ENCODE results near the gene ARHGEF39. TPM values are rescaled to one million over a fixed set of nuclear protein-coding genes. Genes with fewer than 3 reads are reported as not detected.

ARHGEF39 gene
- total RNA-seq, 4 donors from 2014 or later, result 0.20 to 4.8 (median 1.0) TPM; not detected in 1

DNA sequence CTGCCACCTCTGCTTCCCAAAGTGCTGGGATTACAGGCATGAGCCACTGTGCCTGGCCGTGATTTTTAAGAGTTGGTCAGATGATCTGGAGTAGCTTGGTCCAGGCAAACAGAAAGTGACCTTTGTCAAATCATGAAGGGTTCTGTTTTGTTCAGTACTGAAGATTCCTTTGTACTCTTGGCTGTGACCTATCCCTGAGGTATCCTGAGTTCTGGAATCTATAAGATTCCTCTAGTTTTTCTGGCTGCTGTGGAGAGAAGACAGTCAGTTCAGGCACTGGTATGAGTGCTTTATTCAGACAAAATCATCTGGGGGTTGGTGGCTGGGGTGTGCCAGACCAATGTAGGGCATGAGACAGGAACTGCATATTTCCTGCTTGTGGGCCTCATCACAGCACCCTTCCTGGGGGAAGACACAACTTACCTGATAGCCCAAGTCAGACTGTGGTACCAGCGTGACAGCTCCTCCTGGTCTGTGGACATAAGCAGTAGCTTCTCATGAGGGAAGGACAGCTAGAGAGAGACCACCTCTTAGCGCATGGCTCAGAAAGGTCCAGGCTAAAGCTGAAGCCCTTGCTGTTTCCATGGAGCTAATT lies 3.1 kb downstream of the ARHGEF39 start:
- Histone ChIP-seq H3K27me3 (no peaks in the 10 kb centered on the region), H3K4me1 (peaks cover 0 to 52% (median 10%) of the 10 kb centered on the region in 4 donors), H3K36me3 (peaks cover 0 to 14% (median 0%) of the 10 kb centered on the region in 3 donors), H3K27ac (peak overlapping the region in 3 of 4 donors; percentile 48 to 99 (median 93)), H3K4me3 (no peak overlapping the region), H3K9me3 (no peaks in the 10 kb centered on the region)
- DNase-seq (ENCODE audit: low spot score in 2 of 2), result no peak
- TF ChIP-seq, protein P1, sequence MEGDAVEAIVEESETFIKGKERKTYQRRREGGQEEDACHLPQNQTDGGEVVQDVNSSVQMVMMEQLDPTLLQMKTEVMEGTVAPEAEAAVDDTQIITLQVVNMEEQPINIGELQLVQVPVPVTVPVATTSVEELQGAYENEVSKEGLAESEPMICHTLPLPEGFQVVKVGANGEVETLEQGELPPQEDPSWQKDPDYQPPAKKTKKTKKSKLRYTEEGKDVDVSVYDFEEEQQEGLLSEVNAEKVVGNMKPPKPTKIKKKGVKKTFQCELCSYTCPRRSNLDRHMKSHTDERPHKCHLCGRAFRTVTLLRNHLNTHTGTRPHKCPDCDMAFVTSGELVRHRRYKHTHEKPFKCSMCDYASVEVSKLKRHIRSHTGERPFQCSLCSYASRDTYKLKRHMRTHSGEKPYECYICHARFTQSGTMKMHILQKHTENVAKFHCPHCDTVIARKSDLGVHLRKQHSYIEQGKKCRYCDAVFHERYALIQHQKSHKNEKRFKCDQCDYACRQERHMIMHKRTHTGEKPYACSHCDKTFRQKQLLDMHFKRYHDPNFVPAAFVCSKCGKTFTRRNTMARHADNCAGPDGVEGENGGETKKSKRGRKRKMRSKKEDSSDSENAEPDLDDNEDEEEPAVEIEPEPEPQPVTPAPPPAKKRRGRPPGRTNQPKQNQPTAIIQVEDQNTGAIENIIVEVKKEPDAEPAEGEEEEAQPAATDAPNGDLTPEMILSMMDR (IDR thresholded peaks at IDR 0.05), result no peak
- no peak for TF ChIP-seq POLR2A (IDR thresholded peaks at IDR 0.05)
- no peak for TF ChIP-seq EP300 (IDR thresholded peaks at IDR 0.05)
- WGBS, 2 donors, result 65% methylated on average over 3 of the region's 3 CpGs

DNA sequence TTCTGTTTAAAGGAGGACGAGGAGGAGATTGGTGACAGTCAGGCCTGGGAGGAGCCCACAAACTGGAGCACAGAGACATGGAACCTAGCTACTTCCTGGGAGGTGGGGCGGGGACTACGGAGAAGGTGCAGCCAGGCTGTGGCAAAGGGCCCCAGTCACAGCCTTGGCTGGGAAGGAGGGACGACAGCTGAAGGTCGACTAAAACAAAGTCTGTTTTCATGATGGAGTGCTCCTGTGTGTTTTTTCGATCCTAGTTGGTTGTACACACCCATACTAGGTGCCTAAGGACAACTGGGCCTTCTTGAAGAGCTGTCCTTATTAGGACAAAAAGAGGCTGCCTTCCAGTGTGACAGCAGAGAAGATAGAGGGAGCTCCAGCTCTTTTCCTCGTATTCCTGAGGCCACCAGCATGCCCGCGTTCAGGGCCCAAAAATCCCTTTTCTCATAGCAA lies 4.0 kb downstream of the ARHGEF39 start:
- TF ChIP-seq, protein P1 (IDR thresholded peaks at IDR 0.05), result peak in 3 of 5 experiments; percentile 32 to 55 (median 46)
- peak in 1 of 2 donors; percentile 32 for TF ChIP-seq EP300 (IDR thresholded peaks at IDR 0.05)
- no peak for TF ChIP-seq POLR2A (IDR thresholded peaks at IDR 0.05)
- Histone ChIP-seq H3K27me3 (no peaks in the 10 kb centered on the region), H3K9me3 (no peaks in the 10 kb centered on the region), H3K36me3 (peaks cover 0 to 14% (median 0%) of the 10 kb centered on the region in 3 donors), H3K4me1 (peaks cover 0 to 52% (median 10%) of the 10 kb centered on the region in 4 donors), H3K4me3 (no peak overlapping the region), H3K27ac (peak overlapping the region; percentile 30 to 99 (median 70))
- DNase-seq (ENCODE audit: low spot score in 2 of 2), result no peak
- WGBS, 2 donors, result 38 to 47% methylated on average over 9 of the region's 9 CpGs

DNA sequence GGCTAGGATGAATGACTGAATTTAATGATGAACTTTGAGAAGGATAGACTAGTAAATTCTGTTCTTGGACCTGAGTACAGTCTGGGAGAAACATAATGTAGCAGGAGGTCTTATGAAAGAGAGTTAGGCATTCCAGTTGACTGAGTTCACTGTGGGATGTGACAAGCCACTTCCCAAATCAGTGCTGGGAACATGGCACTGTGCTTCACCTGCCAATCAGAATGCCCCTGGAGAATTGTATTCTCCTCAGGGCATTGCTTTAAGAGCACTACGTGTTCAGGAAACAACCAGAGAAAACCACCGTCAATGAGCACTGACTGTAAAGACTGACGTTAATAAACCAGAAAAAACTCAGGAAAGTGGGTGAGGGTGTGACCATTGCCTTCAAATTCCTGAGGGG lies 5.7 kb downstream of the ARHGEF39 start:
- peaks cover 0 to 42% (median 10%) of the 10 kb centered on the region in 4 donors for H3K4me1 ChIP-seq
- H3K27ac ChIP-seq, result peak overlapping the region; percentile 90 to 99 (median 92)
- 58 to 69% methylated on average over 3 of the region's 3 CpGs for WGBS, 2 donors

DNA sequence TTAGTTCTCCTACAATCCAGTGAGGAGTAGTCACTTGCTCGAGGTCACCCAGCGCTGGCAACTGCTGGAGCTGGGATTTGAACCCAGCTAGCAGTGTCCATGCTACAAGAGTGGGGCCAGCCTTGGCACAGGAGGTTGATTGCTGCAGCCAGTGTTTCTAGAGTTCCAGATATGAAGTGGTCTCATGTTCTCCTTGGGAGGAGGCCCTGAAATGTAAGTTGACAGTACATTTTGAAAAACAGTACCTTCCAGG lies 6.1 kb downstream of the ARHGEF39 start:
- no peak for DNase-seq (ENCODE audit: low spot score in 2 of 2)
- peaks cover 0 to 14% (median 0%) of the 10 kb centered on the region in 3 donors for H3K36me3 ChIP-seq
- H3K4me1 ChIP-seq, result peaks cover 0 to 42% (median 10%) of the 10 kb centered on the region in 4 donors
- H3K27ac ChIP-seq, result peak overlapping the region; percentile 90 to 99 (median 92)
- TF ChIP-seq EP300 (IDR thresholded peaks at IDR 0.05), result no peak
- TF ChIP-seq, protein P1 (IDR thresholded peaks at IDR 0.05), result no peak
- H3K27me3 ChIP-seq, result no peaks in the 10 kb centered on the region
- no peaks in the 10 kb centered on the region for H3K9me3 ChIP-seq
- 0 to 6% methylated on average over 2 of the region's 2 CpGs for WGBS, 2 donors
- peak overlapping the region; percentile 58 to 94 (median 90) for H3K4me3 ChIP-seq

More for the DNA sequence above, 5.7 kb downstream of the ARHGEF39 start:
- H3K27me3 ChIP-seq, result no peaks in the 10 kb centered on the region
- H3K4me3 ChIP-seq, result peak overlapping the region in 2 of 4 donors; percentile 58 to 94
- no peaks in the 10 kb centered on the region for H3K9me3 ChIP-seq
- peaks cover 0 to 14% (median 0%) of the 10 kb centered on the region in 3 donors for H3K36me3 ChIP-seq
- DNase-seq (ENCODE audit: low spot score in 2 of 2), result no peak
- TF ChIP-seq, protein P1 (IDR thresholded peaks at IDR 0.05), result no peak
- TF ChIP-seq EP300 (IDR thresholded peaks at IDR 0.05) (peak in 1 of 2 donors; percentile 56), POLR2A (IDR thresholded peaks at IDR 0.05) (no peak)

DNA sequence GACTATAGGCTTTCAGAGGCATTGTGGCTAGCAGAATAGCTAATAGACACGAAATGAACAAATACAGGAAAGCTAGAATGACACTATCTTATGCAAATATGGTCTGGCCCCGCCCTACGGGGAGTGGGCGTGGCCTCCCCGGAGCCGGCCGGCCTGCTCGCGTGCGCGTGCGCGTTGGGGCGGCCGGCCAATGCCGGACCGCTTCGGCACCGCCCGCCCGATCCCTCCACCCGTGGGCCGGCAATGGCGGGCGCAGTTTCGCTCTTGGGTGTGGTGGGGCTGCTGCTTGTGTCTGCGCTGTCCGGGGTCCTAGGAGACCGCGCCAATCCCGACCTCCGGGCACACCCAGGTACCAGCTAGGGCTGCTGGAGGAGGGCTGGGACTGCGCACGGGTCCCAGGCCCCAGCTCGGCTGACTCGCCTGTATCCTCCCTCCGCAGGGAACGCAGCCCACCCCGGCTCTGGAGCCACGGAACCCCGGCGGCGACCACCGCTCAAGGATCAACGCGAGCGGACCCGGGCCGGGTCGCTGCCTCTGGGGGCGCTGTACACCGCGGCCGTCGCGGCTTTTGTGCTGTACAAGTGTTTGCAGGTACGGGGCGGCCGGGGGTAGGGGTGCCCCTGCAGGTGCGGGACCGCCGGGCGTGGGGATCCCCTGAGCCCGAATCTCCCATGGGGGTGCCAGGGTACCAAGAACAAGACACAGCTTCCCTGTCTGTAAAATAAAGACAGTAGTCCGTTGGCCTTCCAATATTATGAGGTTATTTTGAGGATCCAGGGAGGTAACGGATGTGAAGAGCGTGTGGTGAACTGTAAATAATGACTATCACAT lies 6.6 kb downstream of the ARHGEF39 start, which contains the start of gene CCDC107:
Gene CCDC107 (plus strand): TSS at position 156 of the 831 bp plus-strand sequence. CDS start 88 bp downstream, at position 244.
- Histone ChIP-seq H3K9me3 (no peaks in the 10 kb centered on the region), H3K36me3 (peaks cover 0 to 14% (median 0%) of the 10 kb centered on the region in 3 donors), H3K27ac (peak within 1 kb of the TSS; percentile 90 to 99 (median 92)), H3K4me1 (peaks cover 0 to 42% (median 10%) of the 10 kb centered on the region in 4 donors), H3K4me3 (peak within 1 kb of the TSS; percentile 58 to 94 (median 90)), H3K27me3 (no peaks in the 10 kb centered on the region)
- 0% methylated on average over 38 to 62 of the region's 67 CpGs for WGBS, 2 donors
- TF ChIP-seq POLR2A (IDR thresholded peaks at IDR 0.05) (peak; percentile 95 to 97), EP300 (IDR thresholded peaks at IDR 0.05) (peak in 1 of 2 donors; percentile 54)
- TF ChIP-seq, protein P1 (IDR thresholded peaks at IDR 0.05), result peak; percentile 50 to 84 (median 66)
- DNase-seq (ENCODE audit: low spot score in 2 of 2), result peak; percentile 65 to 73

Data from tibial nerve (tissue), 4 donors.